M059J (cell line): ENCODE data around the gene KLK12. TPM values are rescaled to one million over a fixed set of nuclear protein-coding genes. Genes with fewer than 3 reads are reported as not detected.

Experiments
- DNase-seq: peaks from one replicate; pipeline ENCODE4 v3.0.0-alpha.2; 2012; ENCODE audit warnings: low read depth
- total RNA-seq: library from RNA; depleted of rRNA; stranded (reverse); fragments of >200 nt; shearing (Covaris generic); gene quantifications from 2 replicates; pipeline ENCODE4 v1.2.3, GENCODE V29; 2014; rRNA removed

Gene KLK12
- total RNA-seq, 1 experiment from 2014 or later = not detected

DNA sequence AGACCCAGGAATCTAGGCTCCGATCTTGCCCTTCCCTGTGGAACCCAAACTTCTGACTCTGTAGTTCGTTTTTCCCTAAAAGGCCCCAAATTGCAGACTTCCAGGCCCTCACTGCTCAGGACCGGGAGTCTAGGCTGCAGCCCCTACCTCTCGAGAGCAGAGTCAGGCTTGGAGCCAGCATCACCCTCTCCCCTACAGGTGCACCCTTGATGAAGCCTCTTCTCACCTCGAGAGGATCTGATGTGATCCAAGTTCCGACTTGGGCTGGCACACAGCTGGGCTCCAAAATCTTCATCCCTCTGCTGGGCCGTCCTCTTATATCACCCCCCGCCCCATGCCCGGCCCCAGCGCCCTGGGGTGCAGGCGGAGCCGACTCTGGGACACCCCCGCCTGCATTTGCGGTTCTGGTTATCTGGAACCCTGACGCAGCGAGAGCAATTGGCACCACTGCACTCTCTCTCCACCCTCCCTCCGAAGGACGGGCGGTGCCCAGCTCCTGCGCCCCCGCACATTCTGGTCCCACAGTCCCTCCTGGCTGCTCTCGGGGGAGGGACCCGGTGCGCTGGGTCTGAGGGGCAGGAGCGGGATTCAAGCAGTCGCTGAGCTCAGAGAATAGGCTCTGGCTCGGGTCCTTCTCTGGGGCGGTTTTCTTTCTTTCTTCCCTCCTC, 51.0 kb downstream of the KLK12 start, which contains the start of gene KLK7:
KLK7 (minus strand) TSS at position 293 of the 668 bp plus-strand sequence. CDS start 1,518 bp downstream, outside the sequence.
- DNase-seq = no peak

DNA sequence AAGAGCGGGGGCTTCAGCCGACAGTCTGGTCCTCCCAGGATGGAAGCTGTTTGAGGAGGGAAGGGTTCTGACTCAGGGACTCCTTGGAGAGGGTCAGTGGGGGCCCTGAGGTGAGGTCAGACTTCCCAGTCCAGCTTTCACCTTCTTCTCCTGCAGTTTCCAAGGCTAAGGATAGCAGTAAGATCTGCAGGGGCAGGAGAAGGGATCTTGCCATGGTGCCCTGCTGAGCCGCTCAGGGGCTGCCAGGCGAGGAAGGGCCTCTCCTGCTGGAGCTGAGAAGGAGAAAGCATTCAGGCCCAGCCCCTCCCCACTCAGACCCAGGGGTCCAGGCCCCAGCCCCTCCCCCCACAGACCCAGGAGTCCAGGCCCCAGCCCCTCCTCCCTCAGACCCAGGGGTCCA, 52.6 kb downstream of the KLK12 start:
- no peak for DNase-seq

DNA sequence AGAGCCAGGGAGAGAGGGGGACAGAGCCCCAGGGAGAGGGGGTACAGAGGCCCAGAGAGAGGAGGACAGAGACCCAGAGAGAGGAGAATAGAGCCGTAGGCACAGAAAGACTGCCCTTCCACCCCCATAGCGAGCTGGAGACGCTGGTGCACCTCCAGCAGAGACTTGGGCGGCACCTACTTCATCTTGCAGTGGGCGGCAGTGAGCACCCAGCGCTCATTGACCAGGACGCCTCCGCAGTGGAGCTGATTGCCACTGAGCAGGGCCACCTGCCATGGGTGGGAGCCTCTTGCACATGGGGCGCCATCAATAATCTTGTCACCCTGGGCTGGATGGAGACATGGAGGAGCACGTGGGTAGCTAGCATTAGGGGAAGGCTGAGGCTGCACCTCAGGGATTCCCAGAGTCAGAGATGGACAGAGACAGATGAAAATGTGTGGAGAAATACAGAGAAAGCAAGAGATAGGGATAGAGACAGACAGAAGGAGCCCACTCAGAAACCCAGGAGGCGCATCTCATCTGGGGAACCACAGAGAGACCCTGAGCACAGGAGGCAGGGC, 53.1 kb downstream of the KLK12 start:
- no peak for DNase-seq

DNA sequence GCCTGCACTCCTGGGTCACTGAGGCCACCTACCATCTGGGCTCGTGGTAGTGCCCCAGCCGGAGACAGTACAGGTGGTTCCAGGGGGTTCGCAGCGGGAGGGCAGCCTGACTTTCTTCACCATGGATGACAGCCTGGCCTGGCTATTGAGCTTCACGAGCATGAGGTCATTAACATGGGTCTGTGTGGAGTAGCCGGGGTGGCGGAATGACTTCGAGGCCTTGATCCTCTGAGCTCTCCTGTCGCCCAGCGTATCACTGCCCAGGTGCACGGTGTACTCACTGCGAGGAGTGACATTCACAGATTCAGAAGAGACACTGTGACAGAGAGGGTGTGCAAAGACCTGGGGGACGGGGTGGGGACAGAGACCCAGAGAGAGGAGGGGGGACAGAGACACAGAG, 54.6 kb downstream of the KLK12 start:
- no peak for DNase-seq

DNA sequence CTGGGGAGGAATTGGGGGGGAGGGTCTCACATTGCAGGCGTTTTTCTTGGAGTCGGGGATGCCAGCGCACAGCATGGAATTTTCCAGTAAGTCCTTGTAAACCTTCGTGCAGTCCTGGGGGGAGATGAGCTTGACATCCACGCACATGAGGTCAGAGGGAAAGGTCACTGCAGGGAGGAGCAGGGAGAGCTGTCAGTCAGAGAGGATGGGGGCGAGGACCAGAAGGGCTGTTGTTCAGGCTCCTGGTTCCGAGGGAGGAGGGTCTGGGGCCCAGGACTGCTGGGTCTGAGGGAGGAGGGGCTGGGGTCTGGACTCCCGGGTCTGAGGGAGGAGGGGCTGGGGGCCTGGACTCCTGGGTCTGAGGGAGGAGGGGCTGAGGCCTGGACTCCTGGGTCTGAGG, 55.0 kb downstream of the KLK12 start:
- DNase-seq = no peak

Other genes with a start within 250 kb of the KLK12 start
- gene ACP4, start 244.6 kb downstream of the KLK12 start, total RNA-seq = not detected in 2 replicates
- gene KLK1, start 211.2 kb downstream of the KLK12 start, total RNA-seq = not detected in 2 replicates
- gene KLK15, start 201.4 kb downstream of the KLK12 start, total RNA-seq = not detected in 2 replicates
- not detected in 2 replicates for gene KLK3, start 180.1 kb downstream of the KLK12 start, total RNA-seq
- not detected in 2 replicates for gene KLK2, start 161.6 kb downstream of the KLK12 start, total RNA-seq
- not detected in 2 replicates for gene KLK4, start 123.6 kb downstream of the KLK12 start, total RNA-seq
- not detected in 2 replicates for gene KLK5, start 82.0 kb downstream of the KLK12 start, total RNA-seq
- gene KLK6, start 65.4 kb downstream of the KLK12 start, total RNA-seq = 0.74 TPM in 1 of 2 replicates, not detected in the other
- not detected in 2 replicates for gene KLK7, start 51.1 kb downstream of the KLK12 start, total RNA-seq
- not detected in 2 replicates for gene KLK8, start 33.4 kb downstream of the KLK12 start, total RNA-seq
- not detected in 2 replicates for gene KLK10, start 15.3 kb downstream of the KLK12 start, total RNA-seq
- gene KLK11, start 8.4 kb downstream of the KLK12 start, total RNA-seq = not detected in 2 replicates
- gene KLK13, start 30.1 kb upstream of the KLK12 start, total RNA-seq = not detected in 2 replicates
- gene KLK14, start 47.9 kb upstream of the KLK12 start, total RNA-seq = not detected in 2 replicates
- 1.4 and 9.7 TPM in 2 replicates for gene CTU1, start 73.4 kb upstream of the KLK12 start, total RNA-seq
- gene SIGLEC9, start 89.9 kb upstream of the KLK12 start, total RNA-seq = 0.27 TPM in 1 of 2 replicates, not detected in the other
- gene SIGLEC7, start 107.3 kb upstream of the KLK12 start, total RNA-seq = not detected in 2 replicates
- 3.8 and 4.6 TPM in 2 replicates for gene CD33, start 190.1 kb upstream of the KLK12 start, total RNA-seq
- gene SIGLECL1, start 216.1 kb upstream of the KLK12 start, total RNA-seq = not detected in 2 replicates